ENCODE data around the gene CCSER1.
"Not testable (repeated sequence)": the region's sequence is repeated elsewhere in the genome, so short reads cannot be mapped to it uniquely, and the experiment has no call there.

The CCSER1 gene

GRCh38 chr4:91128519-91128918, 1001.3 kb downstream of the CCSER1 start:
- TF ChIP-seq, protein P1, sequence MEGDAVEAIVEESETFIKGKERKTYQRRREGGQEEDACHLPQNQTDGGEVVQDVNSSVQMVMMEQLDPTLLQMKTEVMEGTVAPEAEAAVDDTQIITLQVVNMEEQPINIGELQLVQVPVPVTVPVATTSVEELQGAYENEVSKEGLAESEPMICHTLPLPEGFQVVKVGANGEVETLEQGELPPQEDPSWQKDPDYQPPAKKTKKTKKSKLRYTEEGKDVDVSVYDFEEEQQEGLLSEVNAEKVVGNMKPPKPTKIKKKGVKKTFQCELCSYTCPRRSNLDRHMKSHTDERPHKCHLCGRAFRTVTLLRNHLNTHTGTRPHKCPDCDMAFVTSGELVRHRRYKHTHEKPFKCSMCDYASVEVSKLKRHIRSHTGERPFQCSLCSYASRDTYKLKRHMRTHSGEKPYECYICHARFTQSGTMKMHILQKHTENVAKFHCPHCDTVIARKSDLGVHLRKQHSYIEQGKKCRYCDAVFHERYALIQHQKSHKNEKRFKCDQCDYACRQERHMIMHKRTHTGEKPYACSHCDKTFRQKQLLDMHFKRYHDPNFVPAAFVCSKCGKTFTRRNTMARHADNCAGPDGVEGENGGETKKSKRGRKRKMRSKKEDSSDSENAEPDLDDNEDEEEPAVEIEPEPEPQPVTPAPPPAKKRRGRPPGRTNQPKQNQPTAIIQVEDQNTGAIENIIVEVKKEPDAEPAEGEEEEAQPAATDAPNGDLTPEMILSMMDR (IDR thresholded peaks at IDR 0.05; ENCODE audit: control insufficient read depth, insufficient read depth, low read depth, low read length, missing control alignments): no peak
- DNase-seq (ENCODE audit: low read depth): no peak
- no peak overlapping the region for H3K4me3 ChIP-seq (ENCODE audit: control insufficient read depth, low read depth, low read length)

- DNase-seq (ENCODE audit: low read depth): no peak
- TF ChIP-seq, protein P1 (IDR thresholded peaks at IDR 0.05; ENCODE audit: control insufficient read depth, insufficient read depth, low read depth, low read length, missing control alignments): no peak
- no peak overlapping the region for H3K4me3 ChIP-seq (ENCODE audit: control insufficient read depth, low read depth, low read length)
Observed at GRCh38 chr4:91147067-91147466, 1019.9 kb downstream of the CCSER1 start.

- not testable (repeated sequence) for DNase-seq (ENCODE audit: low read depth); H3K4me3 ChIP-seq (ENCODE audit: control insufficient read depth, low read depth, low read length)
Observed at GRCh38 chr4:91154041-91154440, 1026.8 kb downstream of the CCSER1 start.

GRCh38 chr4:91167864-91168653, 1040.9 kb downstream of the CCSER1 start:
- H3K4me3 ChIP-seq (ENCODE audit: control insufficient read depth, low read depth, low read length); DNase-seq (ENCODE audit: low read depth): not testable (repeated sequence)

GRCh38 chr4:91170768-91171167, 1043.6 kb downstream of the CCSER1 start:
- no peak overlapping the region for H3K4me3 ChIP-seq (ENCODE audit: control insufficient read depth, low read depth, low read length)
- TF ChIP-seq, protein P1 (IDR thresholded peaks at IDR 0.05; ENCODE audit: control insufficient read depth, insufficient read depth, low read depth, low read length, missing control alignments): no peak
- DNase-seq (ENCODE audit: low read depth): no peak

DNA sequence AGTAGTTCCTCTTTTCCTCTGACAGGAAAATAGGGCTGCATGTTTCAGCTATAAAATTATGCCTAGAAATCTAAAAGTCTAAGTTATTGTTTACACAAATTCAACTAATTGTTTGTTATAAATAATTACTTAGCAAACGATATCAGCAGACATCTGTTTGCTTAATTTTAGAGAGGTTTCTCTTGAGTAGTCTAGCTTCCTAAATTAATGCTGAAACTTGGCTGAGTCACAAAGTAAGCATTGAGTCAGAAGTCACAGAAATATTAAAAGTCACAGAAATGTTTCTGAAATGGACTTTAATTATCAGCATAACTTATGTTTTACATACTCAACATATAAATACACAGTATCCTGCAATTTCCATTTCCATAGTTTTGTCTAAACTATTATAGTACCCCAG, 1044.0 kb downstream of the CCSER1 start:
- no peak for DNase-seq (ENCODE audit: low read depth)
- H3K4me3 ChIP-seq (ENCODE audit: control insufficient read depth, low read depth, low read length): no peak overlapping the region
- TF ChIP-seq, protein P1 (IDR thresholded peaks at IDR 0.05; ENCODE audit: control insufficient read depth, insufficient read depth, low read depth, low read length, missing control alignments): no peak

GRCh38 chr4:91185061-91185460, 1057.9 kb downstream of the CCSER1 start:
- DNase-seq (ENCODE audit: low read depth): not testable (repeated sequence)

GRCh38 chr4:91198951-91199350, 1071.8 kb downstream of the CCSER1 start:
- DNase-seq (ENCODE audit: low read depth): no peak
- TF ChIP-seq, protein P1 (IDR thresholded peaks at IDR 0.05; ENCODE audit: control insufficient read depth, insufficient read depth, low read depth, low read length, missing control alignments): no peak
- no peak overlapping the region for H3K4me3 ChIP-seq (ENCODE audit: control insufficient read depth, low read depth, low read length)

More at GRCh38 chr4:91185061-91185460, 1057.9 kb downstream of the CCSER1 start:
- H3K4me3 ChIP-seq (ENCODE audit: control insufficient read depth, low read depth, low read length): not testable (repeated sequence)
